GM23248 (cell line): ENCODE measurements around the gene COL13A1. TPM values are rescaled to one million over a fixed set of nuclear protein-coding genes. Genes with fewer than 3 reads are reported as not detected.

Source experiments
- DNase-seq: peaks from one replicate; pipeline ENCODE4 v3.0.0-alpha.2; 2015
- H2AFZ ChIP-seq: fragments of 200-600 bp; sonication (generic); 2 replicates; pipeline ENCODE4 v1.6.1; 2016; ENCODE audit warnings: antibody characterized with exemption
- H3F3A ChIP-seq: fragments of 200-600 bp; sonication (generic); 2 replicates; pipeline ENCODE4 v1.6.1; 2016; ENCODE audit warnings: mild to moderate bottlenecking, antibody characterized with exemption, mixed run types; ENCODE audit not compliant: insufficient read depth
- H3K27ac ChIP-seq: fragments of 200-600 bp; sonication (generic); 2 replicates; pipeline ENCODE4 v1.5.1; 2016; ENCODE audit warnings: mild to moderate bottlenecking
- H3K27me3 ChIP-seq: fragments of 200-600 bp; sonication (generic); replicated peaks from 2 replicates; pipeline ENCODE4 v1.6.1; 2016; ENCODE audit warnings: mild to moderate bottlenecking; ENCODE audit not compliant: insufficient read depth
- H3K36me3 ChIP-seq: fragments of 200-600 bp; sonication (generic); 2 replicates; pipeline ENCODE4 v1.6.1; 2016; ENCODE audit warnings: low read depth, mild to moderate bottlenecking
- H3K4me1 ChIP-seq: fragments of 200-600 bp; sonication (generic); 2 replicates; pipeline ENCODE4 v1.6.1; 2016; ENCODE audit warnings: mild to moderate bottlenecking; ENCODE audit not compliant: insufficient read depth
- H3K4me2 ChIP-seq: fragments of 200-600 bp; sonication (generic); one replicate; pipeline ENCODE4 v1.6.1; 2016; ENCODE audit warnings: mild to moderate bottlenecking; ENCODE audit not compliant: unreplicated experiment
- H3K4me3 ChIP-seq: fragments of 200-600 bp; sonication (generic); 2 replicates; pipeline ENCODE4 v1.5.1; 2016; ENCODE audit warnings: mild to moderate bottlenecking
- H3K79me2 ChIP-seq: fragments of 200-600 bp; sonication (generic); 2 replicates; pipeline ENCODE4 v1.6.1; 2016; ENCODE audit warnings: mild to moderate bottlenecking; ENCODE audit not compliant: insufficient read depth
- H3K9ac ChIP-seq: fragments of 200-600 bp; sonication (generic); 2 replicates; pipeline ENCODE4 v1.6.1; 2016; ENCODE audit warnings: mild to moderate bottlenecking
- H3K9me2 ChIP-seq: fragments of 200-600 bp; sonication (generic); 2 replicates; pipeline ENCODE4 v1.6.1; 2016; ENCODE audit warnings: mixed run types, mild to moderate bottlenecking, moderate library complexity; ENCODE audit not compliant: insufficient read depth
- H3K9me3 ChIP-seq: fragments of 200-600 bp; sonication (generic); one replicate; pipeline ENCODE4 v1.6.1; 2017; ENCODE audit warnings: low read depth
- H4K20me1 ChIP-seq: fragments of 200-600 bp; sonication (generic); 2 replicates; pipeline ENCODE4 v1.6.0; 2016; ENCODE audit not compliant: insufficient read depth
- EZH2 ChIP-seq: fragments of 200-600 bp; sonication (generic); IDR thresholded peaks from 2 replicates; pipeline ENCODE4 v1.6.1; 2018; ENCODE audit warnings: antibody characterized with exemption, mild to moderate bottlenecking; ENCODE audit not compliant: insufficient read depth, poor library complexity, severe bottlenecking
- EZH2phosphoT487 ChIP-seq: fragments of 200-600 bp; sonication (generic); IDR thresholded peaks from 2 replicates; pipeline ENCODE4 v1.6.1; 2018; ENCODE audit warnings: antibody characterized with exemption, moderate library complexity, mild to moderate bottlenecking, low read depth; ENCODE audit not compliant: insufficient read depth
- WGBS, 2 experiments: methylation state at CpG; one replicate each; pipeline ENCODE4 v1.1.6; 2015 to 2017; ENCODE audit warnings: low lambda C conversion rate in 2 of 2, low coverage in 1 of 2; ENCODE audit errors: missing lambda C conversion rate in 2 of 2; 5-methylcytosine and 5-hydroxymethylcytosine counted together
- in situ Hi-C: fragments of 300-500 bp; cut with MboI; formaldehyde crosslinking; loops from 2 replicates; pipeline ENCODE4 v1.15.0; 2020
- polyA plus RNA-seq: library from polyadenylated mRNA; unstranded; fragments of >200 nt; fragmentation: Nextera tagmentation; extraction: Ambion mirVana; gene quantifications from 2 replicates; pipeline ENCODE4 v1.2.1, GENCODE V29; 2016
- total RNA-seq: library from RNA; depleted of rRNA; stranded (reverse); fragments of >200 nt; shearing (Covaris generic); gene quantifications from 2 replicates; pipeline ENCODE4 v1.2.3, GENCODE V29; 2014

The COL13A1 gene
- total and polyA plus RNA-seq, 2 experiments from 2014 or later = 12.8 to 17.3 TPM

- in situ Hi-C loops = no loop called here
- H3K27ac ChIP-seq = no peak overlapping the region
- TF ChIP-seq EZH2phosphoT487 = no peak
- no peak for TF ChIP-seq EZH2
- 98 to 99% methylated on average over 4 of the region's 4 CpGs for WGBS, 2 experiments
- no peaks in the 10 kb centered on the region for H4K20me1 ChIP-seq
- H3K4me1 ChIP-seq = peaks cover 8% of the 10 kb centered on the region; the same call in 1 of the 2 replicates
- H2AFZ ChIP-seq = no peak overlapping the region
- H3K9me3 ChIP-seq = no peaks in the 10 kb centered on the region
- no peak overlapping the region for H3K4me2 ChIP-seq
- H3F3A ChIP-seq = 0 out of 2 replicates have a peak, but pooled peaks cover 6% of the 10 kb centered on the region
- no peaks in the 10 kb centered on the region for H3K36me3 ChIP-seq
- no peaks in the 10 kb centered on the region for H3K79me2 ChIP-seq
- H3K27me3 ChIP-seq = no peaks in the 10 kb centered on the region
- H3K9me2 ChIP-seq = no peaks in the 10 kb centered on the region
- H3K9ac ChIP-seq = no peak overlapping the region
- H3K4me3 ChIP-seq = no peak overlapping the region
- no peak for DNase-seq
Observed at GRCh38 chr10:69875856-69876255, 74.2 kb downstream of the COL13A1 start.

- H2AFZ ChIP-seq = no peak overlapping the region
- H3K9me3 ChIP-seq = no peaks in the 10 kb centered on the region
- H3K4me3 ChIP-seq = no peak overlapping the region
- no peak overlapping the region for H3K27ac ChIP-seq
- WGBS, 2 experiments = 89 to 92% methylated on average over 8 of the region's 8 CpGs
- no peak for DNase-seq
- no peaks in the 10 kb centered on the region for H4K20me1 ChIP-seq
- no peaks in the 10 kb centered on the region for H3K27me3 ChIP-seq
- peaks cover 8% of the 10 kb centered on the region; the same call in 1 of the 2 replicates for H3K4me1 ChIP-seq
- H3K79me2 ChIP-seq = no peaks in the 10 kb centered on the region
- H3K9me2 ChIP-seq = no peaks in the 10 kb centered on the region
- no peaks in the 10 kb centered on the region for H3K36me3 ChIP-seq
- TF ChIP-seq EZH2 (no peak), EZH2phosphoT487 (no peak)
- no peak overlapping the region for H3K4me2 ChIP-seq
- in situ Hi-C loops = no loop called here
- H3F3A ChIP-seq = 0 out of 2 replicates have a peak, but pooled peaks cover 6% of the 10 kb centered on the region
- H3K9ac ChIP-seq = no peak overlapping the region
Observed at GRCh38 chr10:69876286-69876685, 74.6 kb downstream of the COL13A1 start.

GRCh38 chr10:69876931-69877330 is 75.2 kb downstream of the COL13A1 start:
- Histone ChIP-seq H3K79me2 (no peaks in the 10 kb centered on the region), H3K27ac (no peak overlapping the region), H3K4me1 (peaks cover 8% of the 10 kb centered on the region; the same call in 1 of the 2 replicates), H3K9me3 (no peaks in the 10 kb centered on the region), H3K4me3 (no peak overlapping the region), H3K9me2 (no peaks in the 10 kb centered on the region), H4K20me1 (no peaks in the 10 kb centered on the region), H3K36me3 (no peaks in the 10 kb centered on the region), H3F3A (0 out of 2 replicates have a peak, but pooled peaks cover 6% of the 10 kb centered on the region), H3K4me2 (no peak overlapping the region), H3K27me3 (no peaks in the 10 kb centered on the region), H3K9ac (no peak overlapping the region), H2AFZ (no peak overlapping the region)
- in situ Hi-C loops = no loop called here
- WGBS, 2 experiments = 92 to 100% methylated on average over 3 of the region's 3 CpGs
- no peak for DNase-seq
- no peak for TF ChIP-seq EZH2
- TF ChIP-seq EZH2phosphoT487 = no peak

- Histone ChIP-seq H3K4me3 (no peak overlapping the region), H3K4me1 (peaks cover 8% of the 10 kb centered on the region; the same call in 1 of the 2 replicates), H3K9ac (no peak overlapping the region), H3K36me3 (no peaks in the 10 kb centered on the region), H3K9me2 (no peaks in the 10 kb centered on the region), H3F3A (0 out of 2 replicates have a peak, but pooled peaks cover 6% of the 10 kb centered on the region), H3K9me3 (no peaks in the 10 kb centered on the region), H3K27ac (no peak overlapping the region), H3K4me2 (no peak overlapping the region), H3K79me2 (no peaks in the 10 kb centered on the region), H2AFZ (no peak overlapping the region), H4K20me1 (no peaks in the 10 kb centered on the region), H3K27me3 (no peaks in the 10 kb centered on the region)
- no peak for DNase-seq
- TF ChIP-seq EZH2phosphoT487 (no peak), EZH2 (no peak)
- in situ Hi-C loops = no loop called here
- 58% methylated on average over 7 to 10 of the region's 10 CpGs for WGBS, 2 experiments
Observed at GRCh38 chr10:69878038-69878437, 76.3 kb downstream of the COL13A1 start.
